PFSK-1 (cell line): ENCODE data around the gene AP5Z1.

Experiments
- FOXP2 ChIP-seq: optimal IDR thresholded peaks from 2 replicates; pipeline ENCODE3; 2011; ENCODE audit warnings: borderline replicate concordance, control low read depth, inconsistent platforms; ENCODE audit not compliant: insufficient read depth; ENCODE audit errors: extremely low read length, extremely low read depth
- POLR2AphosphoS5 ChIP-seq: IDR thresholded peaks from 2 replicates; pipeline ENCODE4 v1.6.1; 2012; ENCODE audit warnings: low read depth, mild to moderate bottlenecking, control low read depth, low read length, moderate library complexity
- REST ChIP-seq, 2 experiments: IDR thresholded peaks; 2 replicates each; pipeline versions ENCODE4 v1.6.1 to v1.8.0; 2011 to 2012; ENCODE audit warnings: low read depth in 2 of 2, low read length in 2 of 2, control low read depth in 1 of 2, inconsistent platforms in 1 of 2, mild to moderate bottlenecking in 1 of 2, moderate library complexity in 1 of 2; ENCODE audit not compliant: insufficient read depth in 1 of 2
- SIN3A ChIP-seq: IDR thresholded peaks from 2 replicates; pipeline ENCODE4 v1.6.1; 2012; ENCODE audit warnings: mild to moderate bottlenecking, low read length, moderate library complexity, borderline replicate concordance; ENCODE audit not compliant: insufficient read depth
- TAF1 ChIP-seq: IDR thresholded peaks from 2 replicates; pipeline ENCODE4 v1.6.1; 2012; ENCODE audit warnings: low read length, control low read depth, borderline replicate concordance; ENCODE audit not compliant: insufficient read depth

The AP5Z1 gene

DNA sequence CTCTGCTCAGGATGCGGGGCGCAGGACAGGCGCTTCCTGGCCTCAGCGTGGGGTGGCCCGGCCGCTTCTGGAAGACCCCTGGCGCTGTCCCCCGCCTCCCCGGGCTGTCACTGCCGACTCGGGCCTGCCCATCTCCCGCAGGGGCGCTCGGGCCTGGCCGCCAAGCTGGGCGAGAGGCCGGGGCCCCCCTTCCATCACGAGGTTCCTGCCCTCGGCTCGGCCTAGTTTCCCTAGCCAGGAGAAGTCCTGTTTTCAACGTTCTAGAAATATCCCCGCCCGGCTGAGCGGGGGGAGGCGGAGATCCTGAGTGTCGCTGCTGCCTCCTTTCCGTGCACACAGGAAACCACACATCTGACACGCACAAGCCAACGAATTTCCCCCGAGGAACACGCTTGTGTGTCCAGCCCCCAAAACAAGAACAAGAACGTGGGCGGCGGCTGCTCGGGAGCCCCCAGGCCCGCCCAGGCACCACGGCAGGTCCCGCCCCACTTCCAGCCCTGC lies 33.7 kb downstream of the AP5Z1 start:
- TF ChIP-seq POLR2AphosphoS5 (no peak), TAF1 (no peak), REST (IDR thresholded peaks at IDR 0.05; ENCODE audit: insufficient read depth in 1 of 2, low read depth in 2 of 2, low read length in 2 of 2) (no peak), FOXP2 (no peak), SIN3A (no peak)

DNA sequence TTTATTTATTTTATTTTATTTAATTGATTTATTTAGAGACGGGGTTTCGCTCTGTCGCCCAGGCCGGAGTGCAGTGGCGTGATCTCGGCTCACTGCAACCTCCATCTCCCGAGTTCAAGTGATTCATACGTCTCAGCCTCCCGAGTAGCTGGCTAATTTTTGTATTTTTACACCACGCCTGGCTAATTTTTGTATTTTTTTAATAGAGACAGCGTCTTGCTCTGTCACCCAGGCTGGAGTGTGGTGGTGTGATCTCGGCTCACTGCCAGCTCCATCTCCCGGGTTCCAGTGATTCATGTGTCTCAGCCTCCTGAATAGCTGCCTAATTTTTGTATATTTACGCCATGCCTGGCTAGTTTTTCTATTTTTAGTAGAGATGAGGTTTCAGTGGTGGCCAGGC lies 34.2 kb downstream of the AP5Z1 start:
- TF ChIP-seq SIN3A: no peak
- no peak for TF ChIP-seq REST (IDR thresholded peaks at IDR 0.05; ENCODE audit: insufficient read depth in 1 of 2, low read depth in 2 of 2, low read length in 2 of 2)
- TF ChIP-seq FOXP2: no peak
- no peak for TF ChIP-seq TAF1
- no peak for TF ChIP-seq POLR2AphosphoS5

GRCh38 chr7:4814433-4814832 lies 39.0 kb downstream of the AP5Z1 start:
- TF ChIP-seq TAF1 (no peak), FOXP2 (no peak), SIN3A (no peak), POLR2AphosphoS5 (no peak), REST (IDR thresholded peaks at IDR 0.05; ENCODE audit: insufficient read depth in 1 of 2, low read depth in 2 of 2, low read length in 2 of 2) (no peak)

DNA sequence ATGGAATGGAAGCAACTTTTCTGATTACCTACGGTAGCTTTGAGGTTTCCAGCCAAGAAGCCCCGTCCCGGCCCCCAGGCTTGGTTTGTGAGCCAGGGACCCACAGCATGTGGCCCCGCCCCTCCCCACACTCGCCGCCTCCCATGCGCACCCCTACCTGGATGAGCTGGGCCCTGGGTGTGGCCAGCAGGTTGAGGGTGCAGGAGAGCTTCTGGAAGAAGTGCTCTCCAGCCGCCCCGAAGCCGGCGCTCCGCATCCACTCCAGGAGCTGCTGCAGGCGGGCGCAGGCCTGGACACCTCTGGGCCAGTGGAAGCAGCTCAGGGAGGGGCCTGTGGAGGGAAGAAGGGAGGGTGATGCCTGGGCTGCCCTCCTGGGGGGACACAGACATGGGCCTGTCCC lies 39.7 kb downstream of the AP5Z1 start:
- TF ChIP-seq REST (IDR thresholded peaks at IDR 0.05; ENCODE audit: insufficient read depth in 1 of 2, low read depth in 2 of 2, low read length in 2 of 2) (no peak), TAF1 (no peak), POLR2AphosphoS5 (no peak), SIN3A (no peak), FOXP2 (no peak)
